Smooth muscle cell (in vitro differentiated cells): Measurements from ENCODE around the gene L1TD1. TPM values are rescaled to one million over a fixed set of nuclear protein-coding genes. Genes with fewer than 3 reads are reported as not detected.

Experiments
- DNase-seq: peaks from one replicate; lab custom pipeline; 2025; ENCODE audit not compliant: unreplicated experiment; lab: John Stamatoyannopoulos, UW
- H2AFZ ChIP-seq: fragments of 200-600 bp; sonication (generic); 2 replicates; pipeline ENCODE4 v1.6.0; 2016; ENCODE audit warnings: antibody characterized with exemption, low read depth, mild to moderate bottlenecking
- H3F3A ChIP-seq: fragments of 200-600 bp; sonication (generic); 2 replicates; pipeline ENCODE4 v1.6.0; 2017; ENCODE audit warnings: antibody characterized with exemption, low read depth
- H3K27ac ChIP-seq: fragments of 200-600 bp; sonication (generic); 2 replicates; pipeline ENCODE4 v1.5.1; 2016; ENCODE audit warnings: low read depth, mild to moderate bottlenecking
- H3K27me3 ChIP-seq: fragments of 200-600 bp; sonication (generic); 2 replicates; pipeline ENCODE4 v1.6.1; 2016; ENCODE audit warnings: low read depth, mild to moderate bottlenecking
- H3K36me3 ChIP-seq: fragments of 200-600 bp; sonication (generic); 2 replicates; pipeline ENCODE4 v1.5.1; 2016; ENCODE audit warnings: low read depth
- H3K4me1 ChIP-seq: fragments of 200-600 bp; sonication (generic); 2 replicates; pipeline ENCODE4 v1.5.1; 2016; ENCODE audit warnings: low read depth
- H3K4me2 ChIP-seq: fragments of 200-600 bp; sonication (generic); 2 replicates; pipeline ENCODE4 v1.6.0; 2016; ENCODE audit warnings: mild to moderate bottlenecking
- H3K4me3 ChIP-seq: fragments of 200-600 bp; sonication (generic); 2 replicates; pipeline ENCODE4 v1.5.1; 2016; ENCODE audit warnings: mild to moderate bottlenecking
- H3K79me2 ChIP-seq: fragments of 200-600 bp; sonication (generic); 2 replicates; pipeline ENCODE4 v1.6.0; 2016; ENCODE audit warnings: low read depth, mild to moderate bottlenecking
- H3K9ac ChIP-seq: fragments of 200-600 bp; sonication (generic); 2 replicates; pipeline ENCODE4 v1.6.0; 2016; ENCODE audit warnings: low read depth
- H3K9me3 ChIP-seq: fragments of 200-600 bp; sonication (generic); replicated peaks from 2 replicates; pipeline ENCODE4 v1.5.1; 2016; ENCODE audit warnings: low read depth
- H4K20me1 ChIP-seq: fragments of 200-600 bp; sonication (generic); 2 replicates; pipeline ENCODE4 v1.6.0; 2016; ENCODE audit warnings: low read depth
- WGBS: methylation state at CpG from one replicate; pipeline ENCODE4 v1.1.7; 2016; ENCODE audit warnings: low lambda C conversion rate; 5-methylcytosine and 5-hydroxymethylcytosine counted together
- polyA plus RNA-seq: library from polyadenylated mRNA; unstranded; fragments of >200 nt; fragmentation: Nextera tagmentation; extraction: Ambion mirVana; gene quantifications from 2 replicates; pipeline ENCODE4 v1.2.1, GENCODE V29; 2016
- total RNA-seq: library from RNA; depleted of rRNA; stranded (reverse); fragments of >200 nt; gene quantifications from 2 replicates; pipeline ENCODE4 v1.2.3, GENCODE V29; 2014
- TF ChIP-seq, protein P1 (sequence below): fragments of 200-600 bp; sonication (generic); IDR thresholded peaks from 2 replicates; pipeline ENCODE4 v1.5.1; 2017; ENCODE audit warnings: borderline replicate concordance, mild to moderate bottlenecking, antibody characterized with exemption; ENCODE audit not compliant: insufficient read depth, poor library complexity, severe bottlenecking

Gene L1TD1
- total and polyA plus RNA-seq, 2 experiments from 2014 or later, result 0.41 to 2.7 TPM

- Histone ChIP-seq H3K4me2 (no peak overlapping the region), H3K9ac (no peak overlapping the region), H3K27ac (no peak overlapping the region), H4K20me1 (no peaks in the 10 kb centered on the region), H3K4me3 (no peak overlapping the region), H3K79me2 (no peaks in the 10 kb centered on the region), H3K9me3 (no peaks in the 10 kb centered on the region), H3K4me1 (no peaks in the 10 kb centered on the region), H3K27me3 (no peaks in the 10 kb centered on the region), H3F3A (no peaks in the 10 kb centered on the region), H3K36me3 (no peaks in the 10 kb centered on the region), H2AFZ (no peak overlapping the region)
- 100% methylated on average over 1 of the region's 1 CpG for WGBS
- TF ChIP-seq, protein P1, sequence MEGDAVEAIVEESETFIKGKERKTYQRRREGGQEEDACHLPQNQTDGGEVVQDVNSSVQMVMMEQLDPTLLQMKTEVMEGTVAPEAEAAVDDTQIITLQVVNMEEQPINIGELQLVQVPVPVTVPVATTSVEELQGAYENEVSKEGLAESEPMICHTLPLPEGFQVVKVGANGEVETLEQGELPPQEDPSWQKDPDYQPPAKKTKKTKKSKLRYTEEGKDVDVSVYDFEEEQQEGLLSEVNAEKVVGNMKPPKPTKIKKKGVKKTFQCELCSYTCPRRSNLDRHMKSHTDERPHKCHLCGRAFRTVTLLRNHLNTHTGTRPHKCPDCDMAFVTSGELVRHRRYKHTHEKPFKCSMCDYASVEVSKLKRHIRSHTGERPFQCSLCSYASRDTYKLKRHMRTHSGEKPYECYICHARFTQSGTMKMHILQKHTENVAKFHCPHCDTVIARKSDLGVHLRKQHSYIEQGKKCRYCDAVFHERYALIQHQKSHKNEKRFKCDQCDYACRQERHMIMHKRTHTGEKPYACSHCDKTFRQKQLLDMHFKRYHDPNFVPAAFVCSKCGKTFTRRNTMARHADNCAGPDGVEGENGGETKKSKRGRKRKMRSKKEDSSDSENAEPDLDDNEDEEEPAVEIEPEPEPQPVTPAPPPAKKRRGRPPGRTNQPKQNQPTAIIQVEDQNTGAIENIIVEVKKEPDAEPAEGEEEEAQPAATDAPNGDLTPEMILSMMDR, result no peak
- DNase-seq, result no peak
Measured at GRCh38 chr1:62221171-62221570, 26.5 kb downstream of the L1TD1 start.

- Histone ChIP-seq H3K79me2 (no peaks in the 10 kb centered on the region), H3K36me3 (no peaks in the 10 kb centered on the region), H3K9ac (no peak overlapping the region), H3K27me3 (no peaks in the 10 kb centered on the region), H4K20me1 (no peaks in the 10 kb centered on the region), H3F3A (no peaks in the 10 kb centered on the region), H3K9me3 (no peaks in the 10 kb centered on the region), H3K4me2 (no peak overlapping the region), H2AFZ (no peak overlapping the region), H3K4me3 (no peak overlapping the region), H3K4me1 (no peaks in the 10 kb centered on the region), H3K27ac (no peak overlapping the region)
- 96% methylated on average over 9 of the region's 9 CpGs for WGBS
- TF ChIP-seq, protein P1, result no peak
- no peak for DNase-seq
Measured at GRCh38 chr1:62222321-62222720, 27.7 kb downstream of the L1TD1 start.

DNA sequence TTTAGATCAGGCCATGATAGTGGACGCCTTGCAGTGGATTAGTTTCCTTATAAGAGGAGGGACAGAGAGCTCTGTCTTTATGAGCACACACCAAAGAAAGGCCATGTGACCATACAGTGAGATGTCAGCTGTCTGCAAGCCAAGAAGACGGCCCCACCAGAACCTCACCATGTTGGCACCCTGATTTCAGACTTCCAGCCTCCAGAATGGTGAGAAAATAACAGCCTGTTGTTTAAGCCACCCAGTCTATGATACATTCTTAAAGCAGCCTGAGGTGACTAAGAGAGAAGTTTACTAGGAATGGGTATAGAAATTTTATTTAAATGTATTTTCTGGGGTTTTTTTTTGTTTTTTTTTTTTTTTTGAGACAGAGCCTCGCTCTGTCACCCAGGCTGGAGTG is 29.5 kb downstream of the L1TD1 start:
- H3K9me3 ChIP-seq, result no peaks in the 10 kb centered on the region
- DNase-seq, result no peak
- H3K27me3 ChIP-seq, result no peaks in the 10 kb centered on the region
- no peaks in the 10 kb centered on the region for H3K36me3 ChIP-seq
- no peak overlapping the region for H3K4me2 ChIP-seq
- no peak overlapping the region for H3K9ac ChIP-seq
- H3K27ac ChIP-seq, result no peak overlapping the region
- no peak overlapping the region for H3K4me3 ChIP-seq
- H3F3A ChIP-seq, result no peaks in the 10 kb centered on the region
- no peak overlapping the region for H2AFZ ChIP-seq
- no peaks in the 10 kb centered on the region for H3K79me2 ChIP-seq
- H3K4me1 ChIP-seq, result peaks cover 4% of the 10 kb centered on the region
- 40% methylated on average over 2 of the region's 3 CpGs for WGBS
- H4K20me1 ChIP-seq, result no peaks in the 10 kb centered on the region
- TF ChIP-seq, protein P1, result no peak

- Histone ChIP-seq H3K79me2 (no peaks in the 10 kb centered on the region), H3K4me1 (peaks cover 4% of the 10 kb centered on the region), H3K9me3 (no peaks in the 10 kb centered on the region), H2AFZ (no peak overlapping the region), H3K36me3 (no peaks in the 10 kb centered on the region), H3K27me3 (no peaks in the 10 kb centered on the region), H3F3A (no peaks in the 10 kb centered on the region), H3K9ac (no peak overlapping the region), H3K27ac (no peak overlapping the region), H4K20me1 (no peaks in the 10 kb centered on the region), H3K4me2 (no peak overlapping the region), H3K4me3 (no peak overlapping the region)
- 90% methylated on average over 11 of the region's 11 CpGs for whole genome bisulfite sequencing
- no peak for DNase-seq
- TF ChIP-seq, protein P1, result no peak
Measured at GRCh38 chr1:62227496-62227895, 32.8 kb downstream of the L1TD1 start.
